Keratinocyte (primary cell): Measurements from ENCODE around the gene ULK4. TPM values are rescaled to one million over a fixed set of nuclear protein-coding genes. Genes with fewer than 3 reads are reported as not detected.

Experiments used
- DNase-seq: peaks from one replicate; pipeline ENCODE4 v3.0.0-alpha.2; 2011; ENCODE audit warnings: low read depth, missing footprints, low spot score
- FAIRE-seq: peaks from 2 replicates; lab custom pipeline; 2011; peaks lifted over from hg19 to GRCh38; lab: Jason Lieb, UNC
- H2AFZ ChIP-seq: 2 replicates; pipeline ENCODE4 v1.6.0; 2012; ENCODE audit warnings: low read length, control low read depth, inconsistent platforms; ENCODE audit not compliant: control insufficient read depth
- H3K27ac ChIP-seq: 2 replicates; pipeline ENCODE4 v1.5.1; 2011; ENCODE audit warnings: low read length; ENCODE audit not compliant: control insufficient read depth, insufficient read depth
- H3K27me3 ChIP-seq: 3 replicates; pipeline ENCODE4 v1.6.0; 2011; ENCODE audit warnings: low read length; ENCODE audit not compliant: control insufficient read depth, insufficient read depth; ENCODE audit errors: extremely low read depth
- H3K36me3 ChIP-seq, 2 experiments: 2 replicates in 1 of 2; 3 replicates in 1 of 2; pipeline ENCODE4 v1.5.1; 2011; ENCODE audit warnings: low read length in 2 of 2, mild to moderate bottlenecking in 1 of 2; ENCODE audit not compliant: control insufficient read depth in 2 of 2, insufficient read depth in 2 of 2; ENCODE audit errors: extremely low read depth in 1 of 2
- H3K4me1 ChIP-seq: 3 replicates; pipeline ENCODE4 v1.5.1; 2011; ENCODE audit warnings: low read length; ENCODE audit not compliant: control insufficient read depth, insufficient read depth; ENCODE audit errors: extremely low read depth
- H3K4me2 ChIP-seq: 3 replicates; pipeline ENCODE4 v1.6.0; 2011; ENCODE audit warnings: low read depth, low read length; ENCODE audit not compliant: control insufficient read depth, insufficient read depth; ENCODE audit errors: extremely low read depth
- H3K4me3 ChIP-seq, 3 experiments: fragments of 200-600 bp in 1 of 3; sonication (generic) in 1 of 3; 2 replicates in 2 of 3; 3 replicates in 1 of 3; pipeline ENCODE4 v1.5.1; 2011 to 2016; ENCODE audit warnings: low read length in 3 of 3, mild to moderate bottlenecking in 3 of 3, control low read depth in 2 of 3, inconsistent platforms in 1 of 3, low read depth in 1 of 3, mixed read lengths in 1 of 3, mixed run types in 1 of 3, moderate library complexity in 1 of 3; ENCODE audit not compliant: control insufficient read depth in 2 of 3, insufficient read depth in 2 of 3; ENCODE audit errors: extremely low read depth in 1 of 3
- H3K79me2 ChIP-seq: 2 replicates; pipeline ENCODE4 v1.6.0; 2012; ENCODE audit warnings: low read length; ENCODE audit not compliant: control insufficient read depth, insufficient read depth
- H3K9ac ChIP-seq: 3 replicates; pipeline ENCODE4 v1.6.0; 2011; ENCODE audit warnings: low read length; ENCODE audit not compliant: control insufficient read depth, insufficient read depth; ENCODE audit errors: extremely low read depth
- H3K9me1 ChIP-seq: 3 replicates; pipeline ENCODE4 v1.6.0; 2011; ENCODE audit warnings: low read length; ENCODE audit not compliant: control insufficient read depth, insufficient read depth; ENCODE audit errors: extremely low read depth
- H3K9me3 ChIP-seq: 2 replicates; pipeline ENCODE4 v1.5.1; 2012; ENCODE audit warnings: low read depth, low read length; ENCODE audit not compliant: control insufficient read depth
- H4K20me1 ChIP-seq: 3 replicates; pipeline ENCODE4 v1.6.0; 2011; ENCODE audit warnings: low read length; ENCODE audit not compliant: control insufficient read depth, insufficient read depth; ENCODE audit errors: extremely low read depth
- EZH2 ChIP-seq: IDR thresholded peaks from one replicate; pipeline ENCODE4 v1.6.1; 2012; ENCODE audit warnings: inconsistent platforms, mild to moderate bottlenecking, low read length, moderate library complexity
- dilution Hi-C: fragments of 300-500 bp; cut with MboI; formaldehyde crosslinking; loops from one replicate; pipeline ENCODE4 v1.7.0; 2020; ENCODE audit warnings: low sequenced_read_pairs; ENCODE audit not compliant: extremely low pct_ligation_motif_present
- polyA plus RNA-seq, 5 experiments: library from polyadenylated mRNA; depleted of rRNA in 3 of 5; stranded (reverse) in 3 of 5; stranded (forward) in 1 of 5; unstranded in 1 of 5; fragments of >200 nt; gene quantifications; 1 replicate in 1 of 5; 2 replicates in 3 of 5; 3 replicates in 1 of 5; pipeline versions ENCODE4 v1.2.1 to v1.2.3, GENCODE V29; 2011 to 2012; ENCODE audit warnings: missing spikeins in 2 of 5, low read depth in 1 of 5, low replicate concordance in 1 of 5
- TF ChIP-seq, protein P1 (sequence below), 3 experiments: IDR thresholded peaks in 1 of 3; conservative IDR thresholded peaks in 1 of 3; optimal IDR thresholded peaks in 1 of 3; 2 replicates in 2 of 3; 3 replicates in 1 of 3; pipeline versions ENCODE3 to v1.5.1; 2011; ENCODE audit warnings: low read length in 3 of 3, mild to moderate bottlenecking in 3 of 3, moderate library complexity in 2 of 3, control low read depth in 1 of 3, inconsistent platforms in 1 of 3; ENCODE audit not compliant: insufficient read depth in 2 of 3; ENCODE audit errors: extremely low read depth in 1 of 3

Gene ULK4
- polyA plus RNA-seq, 1 donor (not counting 4 experiments of a cell fraction or from before 2014, with no cell fraction given): 6.1 TPM

DNA sequence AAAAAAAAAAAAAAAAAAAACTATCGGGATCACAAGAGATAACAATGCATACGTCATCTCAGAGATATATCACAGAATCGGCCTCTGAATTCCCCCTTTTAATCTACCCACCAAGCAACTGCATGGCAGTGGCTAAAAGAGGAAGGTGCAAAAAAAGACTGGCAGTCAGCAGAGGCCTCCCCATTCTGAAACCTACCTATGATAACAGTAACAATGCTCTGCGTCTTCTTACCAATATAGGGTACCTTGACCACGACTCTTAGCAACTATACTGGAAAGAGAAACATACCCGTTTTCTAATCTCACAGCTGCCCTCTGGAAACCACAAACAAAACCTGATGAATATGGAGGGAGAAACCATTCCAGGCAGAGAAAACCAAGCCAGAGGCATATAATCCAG is 106.9 kb downstream of the ULK4 start:
- Histone ChIP-seq H3K79me2 (no peaks in the 10 kb centered on the region), H3K9ac (no peak overlapping the region), H3K4me2 (no peak overlapping the region), H3K9me1 (no peaks in the 10 kb centered on the region), H3K36me3 (no peaks in the 10 kb centered on the region), H3K4me3 (no peak overlapping the region), H3K9me3 (no peaks in the 10 kb centered on the region), H2AFZ (no peak overlapping the region), H3K4me1 (no peaks in the 10 kb centered on the region), H3K27ac (no peak overlapping the region), H4K20me1 (no peaks in the 10 kb centered on the region), H3K27me3 (no peaks in the 10 kb centered on the region)
- TF ChIP-seq, protein P1, sequence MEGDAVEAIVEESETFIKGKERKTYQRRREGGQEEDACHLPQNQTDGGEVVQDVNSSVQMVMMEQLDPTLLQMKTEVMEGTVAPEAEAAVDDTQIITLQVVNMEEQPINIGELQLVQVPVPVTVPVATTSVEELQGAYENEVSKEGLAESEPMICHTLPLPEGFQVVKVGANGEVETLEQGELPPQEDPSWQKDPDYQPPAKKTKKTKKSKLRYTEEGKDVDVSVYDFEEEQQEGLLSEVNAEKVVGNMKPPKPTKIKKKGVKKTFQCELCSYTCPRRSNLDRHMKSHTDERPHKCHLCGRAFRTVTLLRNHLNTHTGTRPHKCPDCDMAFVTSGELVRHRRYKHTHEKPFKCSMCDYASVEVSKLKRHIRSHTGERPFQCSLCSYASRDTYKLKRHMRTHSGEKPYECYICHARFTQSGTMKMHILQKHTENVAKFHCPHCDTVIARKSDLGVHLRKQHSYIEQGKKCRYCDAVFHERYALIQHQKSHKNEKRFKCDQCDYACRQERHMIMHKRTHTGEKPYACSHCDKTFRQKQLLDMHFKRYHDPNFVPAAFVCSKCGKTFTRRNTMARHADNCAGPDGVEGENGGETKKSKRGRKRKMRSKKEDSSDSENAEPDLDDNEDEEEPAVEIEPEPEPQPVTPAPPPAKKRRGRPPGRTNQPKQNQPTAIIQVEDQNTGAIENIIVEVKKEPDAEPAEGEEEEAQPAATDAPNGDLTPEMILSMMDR (optimal IDR thresholded peaks at IDR 0.05 in 1 of 3, IDR thresholded peaks at IDR 0.05 in 1 of 3, conservative IDR thresholded peaks at IDR 0.05 in 1 of 3; ENCODE audit: extremely low read depth in 1 of 3, insufficient read depth in 2 of 3, low read length in 3 of 3): no peak
- TF ChIP-seq EZH2: no peak
- no peak for DNase-seq
- no peak for FAIRE-seq
- dilution Hi-C loops: no loop called here

DNA sequence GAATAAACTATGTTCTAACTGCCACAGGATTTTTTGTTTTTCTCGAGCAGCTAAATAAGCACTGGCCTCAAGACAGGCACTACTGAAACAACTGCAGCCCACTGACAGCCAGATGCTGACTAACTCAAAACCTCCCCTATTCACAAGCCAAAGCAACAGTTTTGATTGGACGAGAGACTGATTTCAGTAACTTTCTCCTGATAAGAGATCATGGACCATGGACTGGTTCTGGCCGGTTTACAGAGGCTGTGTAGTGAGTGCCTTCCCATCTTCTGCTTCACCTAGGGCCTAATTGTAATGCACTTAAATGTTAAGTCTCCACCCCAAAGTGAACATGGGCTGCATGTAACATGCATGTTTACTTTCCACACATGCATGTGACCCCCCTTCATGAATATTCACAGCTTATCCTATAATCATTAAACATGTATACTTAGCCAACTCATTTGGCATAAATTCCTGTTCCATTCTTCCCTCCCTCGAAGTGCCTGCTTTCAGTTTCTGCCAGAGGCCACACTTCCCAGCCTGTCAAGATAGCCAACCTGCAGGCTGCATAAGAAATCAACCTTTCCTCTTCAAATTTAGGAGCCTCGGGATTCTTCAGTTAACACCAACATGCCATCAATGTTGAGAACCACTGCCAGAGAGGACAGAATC is 108.2 kb downstream of the ULK4 start:
- DNase-seq: no peak
- H3K27ac ChIP-seq: no peak overlapping the region
- TF ChIP-seq, protein P1 (optimal IDR thresholded peaks at IDR 0.05 in 1 of 3, IDR thresholded peaks at IDR 0.05 in 1 of 3, conservative IDR thresholded peaks at IDR 0.05 in 1 of 3; ENCODE audit: extremely low read depth in 1 of 3, insufficient read depth in 2 of 3, low read length in 3 of 3): no peak
- TF ChIP-seq EZH2: no peak
- H3K27me3 ChIP-seq: no peaks in the 10 kb centered on the region
- H3K36me3 ChIP-seq: no peaks in the 10 kb centered on the region
- H2AFZ ChIP-seq: no peak overlapping the region
- H3K4me1 ChIP-seq: no peaks in the 10 kb centered on the region
- dilution Hi-C loops: no loop called here
- H4K20me1 ChIP-seq: no peaks in the 10 kb centered on the region
- H3K9me1 ChIP-seq: no peaks in the 10 kb centered on the region
- H3K4me3 ChIP-seq: no peak overlapping the region
- FAIRE-seq: no peak
- H3K9me3 ChIP-seq: no peaks in the 10 kb centered on the region
- H3K4me2 ChIP-seq: no peak overlapping the region
- no peaks in the 10 kb centered on the region for H3K79me2 ChIP-seq
- no peak overlapping the region for H3K9ac ChIP-seq
